Vagina (tissue), 2 donors: ENCODE data around the gene PRELID3B.

ENCODE experiments used
- CTCF ChIP-seq, 3 experiments: fragments of 450-650 bp in 2 of 3; fragments of 200-600 bp in 1 of 3; sonication (generic) in 1 of 3; IDR thresholded peaks; one replicate each; pipeline ENCODE4 v1.5.1; 2017 to 2019; ENCODE audit warnings: antibody characterized with exemption in 3 of 3, mild to moderate bottlenecking in 2 of 3, moderate library complexity in 2 of 3
- POLR2A ChIP-seq, 2 donors: fragments of 450-650 bp; IDR thresholded peaks; one replicate each; pipeline ENCODE4 v1.6.1; 2017; ENCODE audit warnings: antibody characterized with exemption in 2 of 2, mild to moderate bottlenecking in 2 of 2, moderate library complexity in 2 of 2
- POLR2AphosphoS5 ChIP-seq, 2 donors: sonication (generic); formaldehyde crosslinking; IDR thresholded peaks; one replicate each; pipeline ENCODE4 v1.9.0; 2017; ENCODE audit warnings: antibody characterized with exemption in 2 of 2, mild to moderate bottlenecking in 2 of 2, low read depth in 1 of 2; ENCODE audit not compliant: insufficient read depth in 1 of 2

DNA sequence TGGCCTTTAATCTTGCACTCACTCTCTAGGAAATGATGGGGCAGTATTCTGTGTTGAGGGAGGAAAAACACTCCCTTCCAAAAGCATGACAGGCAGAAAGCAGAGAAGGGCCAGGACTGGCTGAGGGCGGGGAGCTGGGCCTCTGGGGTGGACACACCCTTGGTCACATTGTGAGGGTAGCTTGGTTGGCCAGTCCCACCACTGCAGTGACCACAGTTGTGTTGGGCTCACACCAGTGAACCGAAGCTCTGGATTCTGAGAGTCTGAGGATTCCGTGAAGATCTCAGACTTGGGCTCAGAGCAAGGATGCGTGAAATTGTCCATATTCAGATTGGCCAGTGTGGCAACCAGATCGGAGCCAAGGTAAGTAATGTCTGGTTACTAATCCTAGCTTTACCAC, 23.4 kb downstream of the PRELID3B start, which contains the start of gene TUBB1:
- TF ChIP-seq POLR2A (IDR thresholded peaks at IDR 0.05) (no peak), CTCF (IDR thresholded peaks at IDR 0.05) (no peak), POLR2AphosphoS5 (IDR thresholded peaks at IDR 0.05; ENCODE audit: insufficient read depth in 1 of 2, low read depth in 1 of 2) (no peak)
